CD4-positive, alpha-beta T cell (primary cell): Measurements from ENCODE around the gene ZXDB. TPM values are rescaled to one million over a fixed set of nuclear protein-coding genes. Genes with fewer than 3 reads are reported as not detected.

Source experiments
- ATAC-seq: fragments of 200-7000 bp; cut with Tn5 transposase; one replicate; pipeline ENCODE4 v1.10.0; 2022; ENCODE audit warnings: mild to moderate bottlenecking; ENCODE audit not compliant: poor library complexity
- CTCF ChIA-PET: fragments of 350-600 bp; sonication (Branson Sonifier 250); formaldehyde crosslinking; loops from one replicate; lab custom pipeline; 2021; ENCODE audit warnings: antibody characterized with exemption, inconsistent platforms; lab: Charles Lee
- POLR2A ChIA-PET: fragments of 350-600 bp; sonication (Branson Sonifier 250); formaldehyde crosslinking; loops from one replicate; lab custom pipeline; 2021; ENCODE audit warnings: antibody characterized with exemption, inconsistent platforms; lab: Charles Lee
- DNase-seq, 14 experiments: peaks; one replicate each; pipeline ENCODE4 v3.0.0-alpha.2; 2013 to 2020; ENCODE audit warnings: mixed read lengths in 2 of 14
- H3K27ac ChIP-seq, 2 donors: one replicate each; pipeline versions ENCODE4 v1.5.1 to v1.7.0; 2013; ENCODE audit warnings: low read length in 2 of 2, low read depth in 1 of 2, mild to moderate bottlenecking in 1 of 2
- H3K27me3 ChIP-seq, 2 experiments: 1 replicate in 1 of 2; 2 replicates in 1 of 2; pipeline versions ENCODE4 v1.6.1 to v1.7.0; 2013; ENCODE audit warnings: low read length in 2 of 2, control low read depth in 1 of 2, mild to moderate bottlenecking in 1 of 2, moderate library complexity in 1 of 2; ENCODE audit not compliant: insufficient read depth in 2 of 2, control insufficient read depth in 1 of 2
- H3K36me3 ChIP-seq: one replicate; pipeline ENCODE4 v1.6.1; 2013; ENCODE audit warnings: low read length, control low read depth; ENCODE audit not compliant: insufficient read depth
- H3K4me1 ChIP-seq: one replicate; pipeline ENCODE4 v1.6.1; 2013; ENCODE audit warnings: low read length, control low read depth; ENCODE audit not compliant: insufficient read depth
- H3K4me3 ChIP-seq: one replicate; pipeline ENCODE4 v1.5.1; 2013; ENCODE audit warnings: mild to moderate bottlenecking, low read length, moderate library complexity
- H3K9me3 ChIP-seq, 2 experiments: 1 replicate in 1 of 2; 2 replicates in 1 of 2; pipeline versions ENCODE4 v1.6.1 to v1.7.0; 2013; ENCODE audit warnings: low read length in 2 of 2, mild to moderate bottlenecking in 2 of 2, control low read depth in 1 of 2, moderate library complexity in 1 of 2; ENCODE audit not compliant: control insufficient read depth in 1 of 2, insufficient read depth in 1 of 2
- H3K27ac Mint-ChIP-seq: one replicate; pipeline ENCODE4 v1.8.0; 2020; ENCODE audit warnings: mixed read lengths
- H3K27me3 Mint-ChIP-seq: one replicate; pipeline ENCODE4 v1.8.0; 2021; ENCODE audit warnings: mixed read lengths
- H3K36me3 Mint-ChIP-seq: one replicate; pipeline ENCODE4 v1.8.0; 2021; ENCODE audit warnings: low read depth, mixed read lengths
- H3K4me1 Mint-ChIP-seq: one replicate; pipeline ENCODE4 v1.8.0; 2021; ENCODE audit warnings: low read depth, mixed read lengths
- H3K4me3 Mint-ChIP-seq: one replicate; pipeline ENCODE4 v1.8.0; 2020; ENCODE audit warnings: mild to moderate bottlenecking, mixed read lengths
- H3K9me3 Mint-ChIP-seq: one replicate; pipeline ENCODE4 v1.8.0; 2020; ENCODE audit warnings: mixed read lengths
- intact Hi-C, 2 experiments: fragments of 100-400 bp; cut with DNase I in 1 of 2; cut with micrococcal nuclease in 1 of 2; formaldehyde crosslinking; loops; one replicate each; pipeline versions ENCODE4 v1.15.1 to v1.9.0; 2023 to 2025; cut with DNase I, micrococcal nuclease
- total RNA-seq, 174 experiments: library from RNA in 2 of 174; stranded (reverse) in 2 of 174; gene quantifications; one replicate each; pipeline ENCODE4 v1.2.3 and lab custom pipeline; 2021 to 2026
- TF ChIP-seq, protein P1 (sequence below): fragments of 200-600 bp; IDR thresholded peaks from one replicate; pipeline ENCODE4 v1.8.0; 2022; ENCODE audit warnings: antibody characterized with exemption, mild to moderate bottlenecking

ZXDB gene
- total RNA-seq, 2 experiments from 2014 or later = 29.9 to 32.0 TPM

DNA sequence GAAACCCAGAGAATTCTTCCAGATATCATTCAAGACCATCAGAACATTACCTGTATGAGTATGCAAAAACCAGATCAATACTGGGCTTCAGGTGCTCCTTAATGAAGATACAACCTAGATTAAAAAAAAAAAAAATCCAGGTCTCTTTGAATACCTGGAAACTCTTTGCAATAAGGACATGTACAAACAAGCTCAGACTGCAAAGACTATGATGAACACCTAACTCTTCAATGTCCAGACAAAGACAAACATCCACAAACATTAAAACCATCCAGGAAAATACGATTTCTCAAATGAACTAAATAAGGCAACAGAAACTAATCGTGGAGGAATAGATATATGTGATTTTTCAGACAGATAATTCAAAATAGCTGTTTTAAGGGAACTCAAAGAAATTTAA, 49.5 kb downstream of the ZXDB start:
- Mint-ChIP-seq H3K9me3 (no peaks in the 10 kb centered on the region), H3K27me3 (no peaks in the 10 kb centered on the region), H3K4me1 (no peaks in the 10 kb centered on the region), H3K4me3 (no peak overlapping the region), H3K27ac (no peak overlapping the region), H3K36me3 (peaks cover 7% of the 10 kb centered on the region)
- no peaks in the 10 kb centered on the region for H3K36me3 ChIP-seq
- no peak overlapping the region for H3K27ac ChIP-seq
- ATAC-seq (no peak), DNase-seq (no peak)
- no peak overlapping the region for H3K4me3 ChIP-seq
- H3K9me3 ChIP-seq = peaks cover 0 to 7% of the 10 kb centered on the region in 2 experiments
- H3K4me1 ChIP-seq = no peaks in the 10 kb centered on the region
- ChIA-PET POLR2A (no interaction called here), CTCF (interaction anchor here (0.7 kb wide), 1 partner anchor 34 kb away, joined by 3 read pairs; no protein-coding TSS in a partner anchor)
- intact Hi-C loops = no loop called here
- H3K27me3 ChIP-seq = no peaks in the 10 kb centered on the region
- TF ChIP-seq, protein P1, sequence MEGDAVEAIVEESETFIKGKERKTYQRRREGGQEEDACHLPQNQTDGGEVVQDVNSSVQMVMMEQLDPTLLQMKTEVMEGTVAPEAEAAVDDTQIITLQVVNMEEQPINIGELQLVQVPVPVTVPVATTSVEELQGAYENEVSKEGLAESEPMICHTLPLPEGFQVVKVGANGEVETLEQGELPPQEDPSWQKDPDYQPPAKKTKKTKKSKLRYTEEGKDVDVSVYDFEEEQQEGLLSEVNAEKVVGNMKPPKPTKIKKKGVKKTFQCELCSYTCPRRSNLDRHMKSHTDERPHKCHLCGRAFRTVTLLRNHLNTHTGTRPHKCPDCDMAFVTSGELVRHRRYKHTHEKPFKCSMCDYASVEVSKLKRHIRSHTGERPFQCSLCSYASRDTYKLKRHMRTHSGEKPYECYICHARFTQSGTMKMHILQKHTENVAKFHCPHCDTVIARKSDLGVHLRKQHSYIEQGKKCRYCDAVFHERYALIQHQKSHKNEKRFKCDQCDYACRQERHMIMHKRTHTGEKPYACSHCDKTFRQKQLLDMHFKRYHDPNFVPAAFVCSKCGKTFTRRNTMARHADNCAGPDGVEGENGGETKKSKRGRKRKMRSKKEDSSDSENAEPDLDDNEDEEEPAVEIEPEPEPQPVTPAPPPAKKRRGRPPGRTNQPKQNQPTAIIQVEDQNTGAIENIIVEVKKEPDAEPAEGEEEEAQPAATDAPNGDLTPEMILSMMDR = no peak

DNA sequence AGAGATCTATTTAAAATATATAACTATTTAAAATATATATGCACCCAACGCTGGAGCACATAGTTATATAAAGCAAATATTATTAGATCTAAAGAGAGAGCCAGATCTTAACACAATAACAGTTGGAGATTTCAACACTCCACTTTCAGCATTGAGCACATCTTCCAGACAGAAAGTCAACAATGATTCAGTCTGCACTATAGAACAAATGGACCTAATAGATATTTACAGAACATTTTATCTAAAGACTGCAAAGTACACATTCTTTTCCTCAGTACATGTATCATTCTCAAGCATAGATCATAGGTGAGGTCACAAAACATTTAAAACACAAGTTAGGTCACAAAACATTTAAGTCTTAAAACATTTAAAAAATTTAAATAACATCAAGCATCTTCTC, 51.9 kb downstream of the ZXDB start:
- ATAC-seq = no peak
- no peaks in the 10 kb centered on the region for H3K36me3 Mint-ChIP-seq

DNA sequence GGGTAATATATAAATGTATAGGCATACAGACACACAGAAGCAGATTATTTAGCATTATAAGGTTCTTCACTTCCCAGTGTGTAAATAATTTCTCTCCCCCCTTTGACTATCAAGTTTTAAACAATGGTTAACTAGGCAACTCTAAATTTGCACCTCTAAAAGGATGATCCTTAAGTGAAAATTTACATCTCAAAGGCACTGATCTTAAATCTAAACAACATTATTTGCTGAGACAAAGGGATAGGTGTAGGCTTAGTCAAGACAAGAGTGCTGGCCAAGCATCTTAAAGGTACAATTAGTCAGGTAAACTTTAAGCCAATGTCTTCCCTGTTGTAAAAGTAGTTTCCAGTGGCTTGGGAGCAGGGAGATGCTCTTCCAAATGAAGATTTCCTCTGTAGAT, 55.2 kb downstream of the ZXDB start:
- Mint-ChIP-seq H3K36me3 (no peaks in the 10 kb centered on the region), H3K27ac (no peak overlapping the region), H3K27me3 (no peaks in the 10 kb centered on the region), H3K4me3 (no peak overlapping the region), H3K9me3 (no peaks in the 10 kb centered on the region), H3K4me1 (no peaks in the 10 kb centered on the region)
- ChIA-PET CTCF (no interaction called here), POLR2A (no interaction called here)
- H3K27me3 ChIP-seq = no peaks in the 10 kb centered on the region
- no peaks in the 10 kb centered on the region for H3K4me1 ChIP-seq
- H3K27ac ChIP-seq = no peak overlapping the region
- no peaks in the 10 kb centered on the region for H3K9me3 ChIP-seq
- intact Hi-C loops = no loop called here
- DNase-seq (no peak), ATAC-seq (no peak)
- no peaks in the 10 kb centered on the region for H3K36me3 ChIP-seq
- no peak overlapping the region for H3K4me3 ChIP-seq
- TF ChIP-seq, protein P1 = no peak

More for the DNA sequence above, 51.9 kb downstream of the ZXDB start:
- H3K27me3 ChIP-seq = no peaks in the 10 kb centered on the region
- H3K4me1 ChIP-seq = no peaks in the 10 kb centered on the region
- H3K36me3 ChIP-seq = no peaks in the 10 kb centered on the region
- no peak overlapping the region for H3K4me3 ChIP-seq
- H3K27ac ChIP-seq = no peak overlapping the region
- Mint-ChIP-seq H3K4me3 (no peak overlapping the region), H3K27ac (no peak overlapping the region), H3K27me3 (no peaks in the 10 kb centered on the region), H3K9me3 (no peaks in the 10 kb centered on the region), H3K4me1 (no peaks in the 10 kb centered on the region)
- DNase-seq = no peak
- peaks cover 0 to 7% of the 10 kb centered on the region in 2 experiments for H3K9me3 ChIP-seq
- ChIA-PET CTCF (no interaction called here), POLR2A (no interaction called here)
- intact Hi-C loops = no loop called here
- TF ChIP-seq, protein P1 = no peak

Other genes with a start within 250 kb of the ZXDB start
- not detected for gene NLRP2B, start 88.2 kb downstream of the ZXDB start, total RNA-seq